OCI-LY7 (cell line): ENCODE data around the gene PREPL. TPM values are rescaled to one million over a fixed set of nuclear protein-coding genes. Genes with fewer than 3 reads are reported as not detected.

Experiments
- BruUV-seq: library from RNA; stranded (reverse); fragments of 400-500 nt; replicated peaks from 2 replicates; lab custom pipeline; 2021; lab: Mats Ljungman, UMichigan
- CTCF ChIA-PET: fragments of 300-600 bp; sonication (Branson Sonifier 250); formaldehyde crosslinking; loops from one replicate; lab custom pipeline; 2022; ENCODE audit warnings: antibody characterized with exemption; ENCODE audit not compliant: unreplicated experiment; lab: Charles Lee
- POLR2A ChIA-PET: fragments of 300-600 bp; sonication (Branson Sonifier 250); formaldehyde crosslinking; loops from one replicate; lab custom pipeline; 2022; ENCODE audit warnings: antibody characterized with exemption; lab: Charles Lee
- DNase-seq: peaks from one replicate; pipeline ENCODE4 v3.0.0-alpha.2; 2015; ENCODE audit warnings: low spot score
- H2AFZ ChIP-seq: fragments of 200-600 bp; sonication (generic), shearing (Covaris generic); 2 replicates; pipeline ENCODE4 v1.6.1; 2014; ENCODE audit warnings: mild to moderate bottlenecking, antibody characterized with exemption, low read length, moderate library complexity
- H3K27ac ChIP-seq: fragments of 200-600 bp; sonication (generic); 2 replicates; pipeline ENCODE4 v1.5.1; 2014; ENCODE audit warnings: mixed run types, low read depth, mild to moderate bottlenecking, moderate library complexity, low read length, inconsistent platforms; ENCODE audit not compliant: poor library complexity, severe bottlenecking
- H3K36me3 ChIP-seq: fragments of 200-600 bp; sonication (generic); 2 replicates; pipeline ENCODE4 v1.6.1; 2014; ENCODE audit warnings: mild to moderate bottlenecking, antibody characterized with exemption, low read length, moderate library complexity, mixed read lengths; ENCODE audit not compliant: insufficient read depth
- H3K4me1 ChIP-seq: fragments of 200-600 bp; sonication (generic); 2 replicates; pipeline ENCODE4 v1.5.1; 2014; ENCODE audit warnings: mild to moderate bottlenecking, low read length; ENCODE audit not compliant: insufficient read depth, poor library complexity, severe bottlenecking
- H3K4me2 ChIP-seq: fragments of 200-600 bp; sonication (generic); 2 replicates; pipeline ENCODE4 v1.6.1; 2014; ENCODE audit warnings: mild to moderate bottlenecking, low read length
- H3K4me3 ChIP-seq: fragments of 200-600 bp; sonication (generic); 2 replicates; pipeline ENCODE4 v1.5.1; 2014; ENCODE audit warnings: mild to moderate bottlenecking, low read depth, low read length; ENCODE audit not compliant: poor library complexity, severe bottlenecking
- H3K79me2 ChIP-seq: fragments of 200-600 bp; sonication (generic); 2 replicates; pipeline ENCODE4 v1.6.1; 2016; ENCODE audit warnings: low read depth, mild to moderate bottlenecking, low read length, moderate library complexity, mixed read lengths; ENCODE audit not compliant: insufficient read depth
- H3K9me2 ChIP-seq: fragments of 200-600 bp; sonication (generic); 2 replicates; pipeline ENCODE4 v1.6.1; 2016; ENCODE audit warnings: mild to moderate bottlenecking, low read length, mixed read lengths; ENCODE audit not compliant: insufficient read depth
- H3K9me3 ChIP-seq: fragments of 200-600 bp; sonication (generic); 2 replicates; pipeline ENCODE4 v1.6.1; 2014; ENCODE audit warnings: mild to moderate bottlenecking, mixed run types, low read length, mixed read lengths
- H4K20me1 ChIP-seq: fragments of 200-600 bp; sonication (generic); 2 replicates; pipeline ENCODE4 v1.6.1; 2014; ENCODE audit warnings: mild to moderate bottlenecking, antibody characterized with exemption, low read length, moderate library complexity, mixed read lengths; ENCODE audit not compliant: insufficient read depth
- EZH2phosphoT487 ChIP-seq: fragments of 200-600 bp; sonication (generic); IDR thresholded peaks from 2 replicates; pipeline ENCODE4 v1.6.1; 2018; ENCODE audit warnings: low read depth, borderline replicate concordance, mild to moderate bottlenecking, mixed run types, antibody characterized with exemption, low read length, moderate library complexity, mixed read lengths
- intact Hi-C: fragments of 100-400 bp; cut with micrococcal nuclease; formaldehyde crosslinking; loops from one replicate; pipeline ENCODE4 v1.10.0; 2022; ENCODE audit not compliant: unreplicated experiment
- total RNA-seq, 2 experiments: library from RNA; depleted of rRNA in 1 of 2; stranded (reverse); fragments of >200 nt in 1 of 2; shearing (Covaris generic) in 1 of 2; gene quantifications; 2 replicates each; pipeline ENCODE4 v1.2.3, GENCODE V29; 2014 to 2022
- TF ChIP-seq, protein P1 (sequence below): fragments of 200-600 bp; sonication (generic); conservative IDR thresholded peaks from 2 replicates; pipeline ENCODE4 v1.5.1; 2014; ENCODE audit warnings: mild to moderate bottlenecking, antibody characterized with exemption, low read length, moderate library complexity, mixed read lengths

The PREPL gene
- total RNA-seq, 2 experiments from 2014 or later = 27.5 to 40.6 TPM

DNA sequence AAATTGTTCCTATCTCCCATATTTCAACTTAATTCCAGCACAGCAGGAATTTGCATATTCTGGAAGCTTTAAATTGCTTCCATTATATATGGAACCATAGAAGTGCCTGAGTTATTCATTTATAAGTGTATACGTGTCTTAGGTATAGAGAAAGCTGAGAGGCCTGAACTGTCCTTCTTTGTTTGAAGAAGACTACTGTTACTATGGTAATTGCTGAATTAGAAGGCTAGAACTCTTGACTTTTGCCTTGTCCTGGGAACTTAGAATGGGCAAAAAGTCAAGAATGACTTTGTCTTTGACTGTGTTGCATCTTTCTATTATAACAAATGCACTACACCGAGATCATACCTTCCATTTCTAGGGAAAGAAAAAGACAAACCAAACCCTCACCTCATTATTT is 16.2 kb upstream of the PREPL start:
- ChIA-PET CTCF (no interaction called here), POLR2A (interaction anchor here (0.8 to 1.1 kb wide), 3 partner anchors 15 to 66 kb away, joined by 3 to 4 read pairs (median 3); no protein-coding TSS in a partner anchor)
- Histone ChIP-seq H3K9me2 (no peaks in the 10 kb centered on the region; the same call in 1 of the 2 replicates), H2AFZ (no peak overlapping the region), H3K79me2 (no peaks in the 10 kb centered on the region), H3K4me3 (no peak overlapping the region), H4K20me1 (no peaks in the 10 kb centered on the region), H3K4me1 (no peaks in the 10 kb centered on the region), H3K4me2 (no peak overlapping the region), H3K9me3 (no peaks in the 10 kb centered on the region), H3K27ac (no peak overlapping the region), H3K36me3 (peaks cover 8% of the 10 kb centered on the region)
- no peak for DNase-seq
- intact Hi-C loops = no loop called here
- TF ChIP-seq EZH2phosphoT487 = no peak
- TF ChIP-seq, protein P1, sequence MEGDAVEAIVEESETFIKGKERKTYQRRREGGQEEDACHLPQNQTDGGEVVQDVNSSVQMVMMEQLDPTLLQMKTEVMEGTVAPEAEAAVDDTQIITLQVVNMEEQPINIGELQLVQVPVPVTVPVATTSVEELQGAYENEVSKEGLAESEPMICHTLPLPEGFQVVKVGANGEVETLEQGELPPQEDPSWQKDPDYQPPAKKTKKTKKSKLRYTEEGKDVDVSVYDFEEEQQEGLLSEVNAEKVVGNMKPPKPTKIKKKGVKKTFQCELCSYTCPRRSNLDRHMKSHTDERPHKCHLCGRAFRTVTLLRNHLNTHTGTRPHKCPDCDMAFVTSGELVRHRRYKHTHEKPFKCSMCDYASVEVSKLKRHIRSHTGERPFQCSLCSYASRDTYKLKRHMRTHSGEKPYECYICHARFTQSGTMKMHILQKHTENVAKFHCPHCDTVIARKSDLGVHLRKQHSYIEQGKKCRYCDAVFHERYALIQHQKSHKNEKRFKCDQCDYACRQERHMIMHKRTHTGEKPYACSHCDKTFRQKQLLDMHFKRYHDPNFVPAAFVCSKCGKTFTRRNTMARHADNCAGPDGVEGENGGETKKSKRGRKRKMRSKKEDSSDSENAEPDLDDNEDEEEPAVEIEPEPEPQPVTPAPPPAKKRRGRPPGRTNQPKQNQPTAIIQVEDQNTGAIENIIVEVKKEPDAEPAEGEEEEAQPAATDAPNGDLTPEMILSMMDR = no peak
- no TSS peak for BruUV-seq

DNA sequence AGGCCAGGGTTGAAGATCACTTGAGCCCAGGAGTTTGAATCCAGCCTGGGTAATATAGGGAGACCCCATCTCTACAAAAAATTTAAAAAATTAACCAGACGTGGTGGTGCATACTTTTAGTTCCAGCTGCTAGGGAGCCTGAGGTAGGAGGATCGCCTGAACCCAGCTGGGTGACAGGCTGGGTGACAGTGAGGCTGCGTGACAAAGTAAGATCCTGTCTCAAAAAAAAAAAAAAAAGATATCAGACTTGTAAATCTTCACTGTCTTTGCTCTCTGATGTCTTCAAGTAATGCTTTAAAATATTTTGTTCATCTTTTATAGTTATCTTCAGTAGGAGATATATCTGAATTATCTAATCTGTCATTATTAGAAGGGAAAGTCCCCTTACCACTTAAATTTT is 11.0 kb upstream of the PREPL start:
- Histone ChIP-seq H2AFZ (no peak overlapping the region), H3K4me3 (no peak overlapping the region), H3K36me3 (peaks cover 4% of the 10 kb centered on the region), H3K9me2 (no peaks in the 10 kb centered on the region), H3K9me3 (no peaks in the 10 kb centered on the region), H3K4me2 (no peak overlapping the region), H4K20me1 (0 out of 2 replicates have a peak, but pooled peaks cover 3% of the 10 kb centered on the region), H3K4me1 (no peaks in the 10 kb centered on the region), H3K79me2 (peaks cover 9% of the 10 kb centered on the region; the same call in 1 of the 2 replicates), H3K27ac (no peak overlapping the region)
- TF ChIP-seq, protein P1 = no peak
- TF ChIP-seq EZH2phosphoT487 = no peak
- intact Hi-C loops = no loop called here
- BruUV-seq = no TSS peak
- CTCF ChIA-PET = no interaction called here
- no peak for DNase-seq
- POLR2A ChIA-PET = interaction anchor here (0.5 to 1.0 kb wide), 2 partner anchors 10 to 336 kb away, joined by 3 to 4 read pairs; no protein-coding TSS in a partner anchor

DNA sequence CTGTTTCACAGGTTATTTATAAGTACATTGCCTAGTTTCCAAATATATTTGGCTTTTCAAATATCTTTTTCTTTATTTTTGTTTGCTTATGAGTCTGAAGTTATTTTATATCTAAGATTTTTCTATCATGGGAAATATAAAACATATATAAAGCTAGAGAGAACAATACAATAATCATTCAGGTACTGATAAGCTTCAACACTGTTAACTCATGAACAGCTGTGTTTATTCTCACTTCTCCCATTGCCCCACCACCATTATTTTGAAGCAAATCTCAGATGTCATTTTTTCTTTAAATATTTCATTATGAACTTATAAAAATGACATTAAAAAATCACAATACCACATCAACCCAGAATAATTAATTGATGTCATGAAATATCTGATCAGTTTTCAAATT is 10.2 kb upstream of the PREPL start:
- DNase-seq = no peak
- no peak overlapping the region for H3K4me2 ChIP-seq
- CTCF ChIA-PET = no interaction called here
- H4K20me1 ChIP-seq = 0 out of 2 replicates have a peak, but pooled peaks cover 3% of the 10 kb centered on the region
- H3K36me3 ChIP-seq = peaks cover 4% of the 10 kb centered on the region
- H3K27ac ChIP-seq = no peak overlapping the region
- H3K9me3 ChIP-seq = no peaks in the 10 kb centered on the region
- BruUV-seq = no TSS peak
- H3K4me3 ChIP-seq = no peak overlapping the region
- intact Hi-C loops = no loop called here
- no peak for TF ChIP-seq EZH2phosphoT487
- TF ChIP-seq, protein P1 = no peak
- peaks cover 13% of the 10 kb centered on the region; the same call in 1 of the 2 replicates for H3K79me2 ChIP-seq
- no peaks in the 10 kb centered on the region for H3K9me2 ChIP-seq
- POLR2A ChIA-PET = interaction anchor here (0.8 to 1.0 kb wide), 2 partner anchors 9 to 60 kb away, joined by 3 to 5 read pairs; no protein-coding TSS in a partner anchor
- H2AFZ ChIP-seq = no peak overlapping the region
- H3K4me1 ChIP-seq = no peaks in the 10 kb centered on the region
